Measurements from ENCODE around the gene TPSG1.
"Not testable (repeated sequence)": the region's sequence is repeated elsewhere in the genome, so short reads cannot be mapped to it uniquely, and the experiment has no call there.

TPSG1 gene

GRCh38 chr16:1192384-1193073 lies 32.5 kb downstream of the TPSG1 start:
- DNase-seq (ENCODE audit: low read depth), result no peak
- TF ChIP-seq MAX (IDR thresholded peaks at IDR 0.05; ENCODE audit: low read depth, low read length) (no peak), CTCF (IDR thresholded peaks at IDR 0.05; ENCODE audit: low read depth, low read length) (no peak), MYC (IDR thresholded peaks at IDR 0.05; ENCODE audit: low read depth, low read length) (no peak), POLR2A (IDR thresholded peaks at IDR 0.05; ENCODE audit: extremely low read depth, insufficient read length) (no peak)
- H3K4me3 ChIP-seq (ENCODE audit: low read depth, low read length), result no peak overlapping the region

- not testable (repeated sequence) for H3K4me3 ChIP-seq (ENCODE audit: low read depth, low read length); DNase-seq (ENCODE audit: low read depth)
Observed at GRCh38 chr16:1190789-1191188, 34.3 kb downstream of the TPSG1 start.

- no peak overlapping the region for H3K4me3 ChIP-seq (ENCODE audit: low read depth, low read length)
- DNase-seq (ENCODE audit: low read depth), result no peak
- no peak for TF ChIP-seq MYC (IDR thresholded peaks at IDR 0.05; ENCODE audit: low read depth, low read length)
- no peak for TF ChIP-seq MAX (IDR thresholded peaks at IDR 0.05; ENCODE audit: low read depth, low read length)
- TF ChIP-seq CTCF (IDR thresholded peaks at IDR 0.05; ENCODE audit: low read depth, low read length), result no peak
- TF ChIP-seq POLR2A (IDR thresholded peaks at IDR 0.05; ENCODE audit: extremely low read depth, insufficient read length), result no peak
Observed at GRCh38 chr16:1189455-1189854, 35.6 kb downstream of the TPSG1 start.

- no peak overlapping the region for H3K4me3 ChIP-seq (ENCODE audit: low read depth, low read length)
- TF ChIP-seq CTCF (IDR thresholded peaks at IDR 0.05; ENCODE audit: low read depth, low read length) (no peak), MYC (IDR thresholded peaks at IDR 0.05; ENCODE audit: low read depth, low read length) (peak; percentile 26; the same call in 1 of the 2 replicates)
- DNase-seq (ENCODE audit: low read depth), result peak; percentile 55
Observed at GRCh38 chr16:1188432-1189189, 36.5 kb downstream of the TPSG1 start.

GRCh38 chr16:1185460-1186207 lies 39.4 kb downstream of the TPSG1 start:
- not testable (repeated sequence) for H3K4me3 ChIP-seq (ENCODE audit: low read depth, low read length); DNase-seq (ENCODE audit: low read depth)

- no peak for TF ChIP-seq MAX (IDR thresholded peaks at IDR 0.05; ENCODE audit: low read depth, low read length)
- no peak for TF ChIP-seq MYC (IDR thresholded peaks at IDR 0.05; ENCODE audit: low read depth, low read length)
- no peak for TF ChIP-seq CTCF (IDR thresholded peaks at IDR 0.05; ENCODE audit: low read depth, low read length)
- no peak for TF ChIP-seq POLR2A (IDR thresholded peaks at IDR 0.05; ENCODE audit: extremely low read depth, insufficient read length)
- DNase-seq (ENCODE audit: low read depth), result no peak
- H3K4me3 ChIP-seq (ENCODE audit: low read depth, low read length), result no peak overlapping the region
Observed at GRCh38 chr16:1184980-1185379, 40.1 kb downstream of the TPSG1 start.

All from NB4 (cell line).